T-helper 1 cell (primary cell): ENCODE measurements around the gene POLG.

Source experiments
- DNase-seq, 5 donors: peaks; one replicate each; pipeline ENCODE4 v3.0.0-alpha.2; 2012 to 2020

The POLG gene

GRCh38 chr15:89325039-89325803 is 9.4 kb downstream of the POLG start:
- DNase-seq: no peak

- DNase-seq: no peak
Observed at GRCh38 chr15:89323825-89324224, 10.8 kb downstream of the POLG start.

DNA sequence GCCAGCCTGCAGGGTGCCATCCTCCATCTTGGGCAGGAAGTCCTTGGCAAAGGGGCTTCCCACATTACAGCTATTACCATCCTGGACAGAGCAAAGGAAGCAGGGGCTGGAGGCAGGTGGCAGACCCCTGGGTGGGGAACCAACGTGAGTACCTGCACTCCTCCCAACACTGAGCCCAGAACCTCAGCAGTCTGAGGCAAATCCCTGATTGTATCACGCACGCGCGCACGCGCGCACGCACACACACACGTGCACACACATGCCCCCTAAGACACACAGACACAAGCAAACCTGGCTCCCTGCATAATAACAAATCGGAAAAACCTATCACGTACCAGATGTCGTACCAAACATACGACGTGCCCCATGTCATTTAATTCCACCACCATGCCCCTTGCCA is 11.8 kb downstream of the POLG start:
- no peak for DNase-seq

GRCh38 chr15:89321521-89322410 is 12.9 kb downstream of the POLG start:
- DNase-seq: no peak

DNA sequence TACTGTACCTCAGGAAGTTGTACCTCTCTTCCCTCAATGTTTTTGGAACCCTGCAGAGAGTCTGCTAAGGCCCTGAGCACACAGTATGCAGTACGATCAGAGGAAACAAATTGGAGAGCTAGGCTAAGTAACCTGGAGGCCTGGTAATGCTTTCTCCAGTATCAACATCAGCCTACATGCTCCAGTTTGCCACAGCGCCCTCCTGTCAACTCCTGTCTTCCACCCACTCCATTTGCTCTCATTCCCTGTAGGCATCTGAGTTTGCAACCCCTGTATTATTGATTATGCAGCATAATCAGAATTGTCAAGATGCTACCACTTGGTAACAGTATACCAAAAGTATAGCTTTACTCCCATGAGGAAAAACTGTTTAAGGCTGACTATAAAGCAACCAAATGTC is 14.4 kb downstream of the POLG start:
- no peak for DNase-seq

- DNase-seq: no peak
Observed at GRCh38 chr15:89319678-89320077, 14.9 kb downstream of the POLG start.

- DNase-seq: no peak
Observed at GRCh38 chr15:89317186-89317720, 17.4 kb downstream of the POLG start.

DNA sequence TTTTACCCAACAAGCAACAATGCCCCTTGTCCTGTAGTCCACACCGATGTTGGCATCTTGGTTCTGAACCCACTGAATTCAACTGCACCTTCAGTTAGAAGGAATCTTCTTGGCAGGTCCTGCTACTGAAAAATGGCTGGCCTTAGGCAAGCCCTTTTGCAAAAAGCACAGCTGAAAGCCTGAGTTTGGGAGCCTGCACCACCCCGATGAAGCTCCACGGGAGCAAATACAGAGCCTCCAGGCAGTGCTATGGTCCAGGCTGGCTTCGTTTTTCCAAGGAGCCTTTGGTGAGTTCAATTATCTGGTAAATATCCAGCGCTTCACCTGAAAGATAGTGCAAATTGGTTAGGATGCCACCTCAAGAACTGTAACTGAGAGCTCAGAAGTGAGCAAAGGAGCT is 18.1 kb downstream of the POLG start:
- DNase-seq: no peak

DNA sequence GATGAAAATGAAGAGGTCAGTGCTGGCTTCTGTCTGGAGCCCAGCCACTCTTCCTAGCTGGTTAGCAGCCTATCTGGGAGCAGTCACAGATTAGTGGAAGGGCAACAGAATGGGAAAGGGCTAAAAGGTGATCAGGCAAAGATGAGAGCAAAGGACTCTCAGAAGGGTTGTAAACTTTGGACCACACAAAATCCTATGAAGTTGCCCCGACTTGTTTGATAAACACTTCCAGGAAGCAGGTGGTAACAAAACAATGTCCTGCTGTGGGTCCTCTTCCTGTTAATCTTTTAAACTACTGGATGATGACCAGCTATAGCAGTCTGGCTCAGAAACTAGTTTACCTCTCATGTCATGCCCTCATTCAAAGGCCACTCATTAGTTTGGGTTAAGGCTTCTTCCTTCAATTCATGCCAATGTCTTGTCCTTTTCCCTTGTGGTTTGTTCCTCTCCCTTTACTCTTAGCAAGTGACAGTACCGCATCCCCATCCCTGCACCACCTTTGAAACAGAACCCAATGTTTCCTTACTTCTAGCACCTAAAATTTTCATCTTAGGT is 19.2 kb downstream of the POLG start:
- DNase-seq: no peak

- DNase-seq: no peak
Observed at GRCh38 chr15:89309993-89310392, 24.6 kb downstream of the POLG start.

DNA sequence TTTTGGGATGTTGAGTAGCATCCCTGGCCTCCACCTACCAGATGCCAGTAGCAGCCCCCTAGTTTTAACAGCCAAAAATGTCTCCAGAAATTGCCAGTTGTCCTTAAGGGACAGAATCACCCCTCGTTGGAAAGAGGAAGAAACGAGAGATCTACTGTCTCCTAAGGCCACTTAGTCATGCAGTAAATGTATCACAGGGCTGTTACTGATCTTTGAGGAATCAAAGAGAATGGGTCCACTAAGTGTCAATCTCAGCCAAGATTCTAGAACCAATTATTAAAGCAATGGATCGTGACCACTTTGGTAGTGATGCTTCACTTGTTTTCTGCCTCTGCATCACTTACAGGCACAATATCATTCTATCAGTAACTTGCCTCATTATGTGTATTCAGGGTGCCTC is 26.4 kb downstream of the POLG start:
- no peak for DNase-seq

DNA sequence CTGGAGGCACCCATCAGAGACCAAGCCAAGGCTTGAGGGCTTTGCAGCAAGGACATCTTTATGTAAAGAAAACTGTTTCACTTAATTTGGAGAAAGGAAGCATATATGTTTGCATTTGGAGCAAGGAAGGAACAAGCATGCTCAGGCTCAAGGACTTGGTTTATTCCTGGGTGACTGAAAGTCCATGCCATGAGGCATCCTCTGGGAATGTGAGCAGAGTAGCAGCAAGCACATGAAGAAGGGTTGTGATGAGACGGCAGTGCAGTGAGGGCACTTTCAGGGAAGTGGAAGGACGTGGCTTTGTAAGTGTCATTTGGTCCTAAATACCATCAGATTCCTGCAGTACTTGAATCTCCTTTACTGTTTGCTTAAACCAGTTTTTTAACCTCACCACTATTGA is 26.8 kb downstream of the POLG start:
- DNase-seq: no peak

DNA sequence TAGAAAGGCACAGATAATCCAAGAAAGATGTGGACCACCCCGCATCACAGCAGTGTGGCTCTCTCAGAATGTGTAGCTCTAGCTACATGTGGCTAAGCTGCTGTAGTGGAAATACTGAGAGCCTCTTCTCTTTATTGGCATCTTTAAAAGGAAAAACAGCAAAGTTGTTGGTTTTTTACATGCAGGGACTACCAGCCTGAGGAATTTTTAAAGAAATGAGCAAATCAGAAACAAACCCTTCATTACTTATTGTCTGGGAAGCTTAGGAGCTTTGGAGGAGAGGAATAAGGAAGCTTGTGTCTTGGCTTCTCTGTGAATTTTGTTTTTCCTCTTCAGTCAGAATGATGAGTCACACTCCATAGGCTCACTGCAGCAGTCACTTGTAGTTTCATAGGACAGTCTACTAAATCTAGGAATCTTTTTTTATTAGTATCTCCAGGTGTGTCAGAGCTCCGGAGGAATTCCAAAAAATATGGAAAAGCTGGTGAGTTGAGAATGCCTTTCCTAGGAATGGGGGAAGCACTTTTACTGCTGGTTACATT is 27.5 kb downstream of the POLG start:
- DNase-seq: no peak

DNA sequence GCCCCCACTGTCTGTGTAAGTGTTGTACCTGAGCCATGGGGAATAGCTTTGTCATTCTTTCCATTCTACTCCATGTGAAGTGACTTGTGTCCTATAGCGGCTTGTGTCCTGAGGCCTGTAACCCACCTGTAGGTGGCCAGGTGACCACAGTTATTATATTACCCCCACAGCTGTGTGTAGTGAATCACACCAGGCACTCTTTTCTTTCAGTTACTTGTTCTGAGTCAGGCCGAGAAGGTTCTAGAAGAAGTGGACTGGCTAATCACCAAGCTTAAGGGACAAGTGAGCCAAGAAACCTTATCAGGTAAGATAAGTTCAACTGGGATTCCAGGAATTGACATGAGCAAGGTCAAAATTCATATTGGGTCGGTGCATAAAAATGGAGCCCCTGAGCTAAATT is 29.2 kb downstream of the POLG start:
- no peak for DNase-seq

GRCh38 chr15:89303986-89304385 is 30.6 kb downstream of the POLG start:
- no peak for DNase-seq

DNA sequence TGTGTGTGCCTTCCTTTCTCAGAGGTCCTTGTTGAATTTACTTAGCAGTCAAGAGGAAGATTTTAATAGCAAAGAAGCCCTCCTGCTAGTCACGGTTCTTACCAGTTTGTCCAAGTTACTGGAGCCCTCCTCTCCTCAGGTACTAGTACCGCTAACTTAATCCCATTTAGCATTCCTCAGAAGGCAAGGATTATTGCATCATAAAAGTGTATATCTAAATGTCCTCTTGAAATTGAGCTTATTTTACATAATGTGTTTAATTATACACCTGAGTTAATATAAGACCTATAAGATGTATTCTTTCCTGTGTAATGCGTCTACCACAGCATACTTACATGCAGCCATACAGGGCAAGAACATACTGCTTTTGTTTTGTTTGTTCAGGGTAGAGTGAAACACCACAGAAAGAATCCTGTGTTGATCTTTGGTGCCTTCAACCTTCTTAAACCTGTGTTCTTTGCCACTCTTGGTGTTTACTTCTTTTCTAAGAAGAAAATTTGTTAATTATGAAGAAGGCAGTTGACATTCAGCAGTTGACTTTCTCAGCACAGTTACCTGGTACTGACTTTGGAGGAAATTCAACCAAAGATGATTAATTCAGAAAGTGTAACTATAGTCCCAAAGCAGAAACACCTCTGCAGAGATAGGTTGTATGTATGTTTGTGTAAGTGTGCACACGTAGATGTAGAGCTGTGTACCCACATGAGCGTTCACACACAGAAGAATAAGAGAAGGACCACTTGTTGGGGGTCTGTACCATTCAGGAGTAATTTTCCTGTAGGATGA is 33.1 kb downstream of the POLG start:
- peak in 1 of 5 donors; percentile 74 for DNase-seq

- DNase-seq: no peak
Observed at GRCh38 chr15:89299896-89300295, 34.7 kb downstream of the POLG start.

GRCh38 chr15:89293012-89293411 is 41.6 kb downstream of the POLG start:
- DNase-seq: no peak

- DNase-seq: no peak
Observed at GRCh38 chr15:89291934-89292438, 42.6 kb downstream of the POLG start.

- no peak for DNase-seq
Observed at GRCh38 chr15:89283201-89283600, 51.4 kb downstream of the POLG start.

DNA sequence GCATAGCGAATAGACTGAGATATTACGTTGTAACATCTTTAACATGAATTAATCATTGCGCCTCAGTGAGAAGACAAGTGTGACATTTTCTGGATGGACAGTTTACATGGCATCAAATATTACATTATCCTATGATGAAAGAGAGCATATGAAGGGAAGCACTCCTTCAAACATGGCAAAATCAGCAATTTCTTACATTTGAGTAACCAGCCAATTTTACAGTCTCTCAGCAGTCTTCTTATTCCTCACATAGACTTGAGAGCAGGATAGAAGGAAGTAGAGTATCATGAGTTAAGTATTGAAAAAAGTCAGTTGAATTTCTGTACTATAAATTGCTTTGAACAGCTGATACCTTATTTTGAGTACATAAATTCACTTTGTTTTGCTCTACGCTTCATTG is 52.0 kb downstream of the POLG start:
- DNase-seq: no peak

DNA sequence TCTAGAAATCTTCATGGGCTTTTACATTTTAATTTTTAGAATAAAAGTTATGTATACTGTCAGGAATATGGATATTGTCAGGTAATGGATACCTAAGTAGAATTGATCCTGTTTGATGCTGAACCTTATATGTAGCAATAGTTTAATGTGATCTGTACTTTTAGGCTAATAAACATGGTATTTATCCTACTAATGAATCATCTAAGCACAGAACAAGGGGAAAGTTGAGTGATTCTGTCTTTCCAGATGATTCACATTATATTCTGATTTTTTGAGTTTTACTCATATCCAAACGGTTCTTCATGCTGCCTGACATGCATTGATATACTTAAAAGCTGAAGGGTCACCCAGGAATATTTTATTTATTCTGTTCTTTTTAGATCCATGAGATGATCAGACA is 56.3 kb downstream of the POLG start:
- no peak for DNase-seq
